Liver (tissue), 9 donors: Measurements from ENCODE around the gene DENND4C. TPM values are rescaled to one million over a fixed set of nuclear protein-coding genes. Genes with fewer than 3 reads are reported as not detected.

Experiments used
- DNase-seq: peaks from one replicate; pipeline ENCODE4 v3.0.0-alpha.2; 2017; ENCODE audit warnings: low spot score
- H3K27ac ChIP-seq, 2 donors: one replicate each; pipeline ENCODE4 v1.7.0; 2013; ENCODE audit warnings: inconsistent platforms in 2 of 2, low read length in 2 of 2, control low read depth in 1 of 2, low read depth in 1 of 2, mild to moderate bottlenecking in 1 of 2
- H3K27me3 ChIP-seq, 4 donors: one replicate each; pipeline versions ENCODE4 v1.6.1 to v1.7.0; 2013; ENCODE audit warnings: low read length in 3 of 4, inconsistent platforms in 1 of 4, mild to moderate bottlenecking in 1 of 4, moderate library complexity in 1 of 4; ENCODE audit not compliant: control insufficient read depth in 4 of 4, insufficient read depth in 4 of 4
- H3K36me3 ChIP-seq, 4 donors: one replicate each; pipeline versions ENCODE4 v1.6.1 to v1.7.0; 2013; ENCODE audit warnings: low read length in 3 of 4, mild to moderate bottlenecking in 3 of 4, low read depth in 1 of 4, moderate library complexity in 1 of 4; ENCODE audit not compliant: control insufficient read depth in 4 of 4, insufficient read depth in 3 of 4
- H3K4me1 ChIP-seq, 4 donors: one replicate each; pipeline versions ENCODE4 v1.6.1 to v1.7.0; 2013; ENCODE audit warnings: low read length in 3 of 4, mild to moderate bottlenecking in 3 of 4, moderate library complexity in 1 of 4; ENCODE audit not compliant: control insufficient read depth in 4 of 4, insufficient read depth in 4 of 4
- H3K4me3 ChIP-seq, 3 donors: one replicate each; pipeline versions ENCODE4 v1.6.1 to v1.7.0; 2013; ENCODE audit warnings: low read length in 3 of 3, control low read depth in 1 of 3, low read depth in 1 of 3, mild to moderate bottlenecking in 1 of 3
- H3K9ac ChIP-seq, 2 donors: one replicate each; pipeline ENCODE4 v1.7.0; 2013; ENCODE audit warnings: low read length in 2 of 2, mild to moderate bottlenecking in 2 of 2, moderate library complexity in 2 of 2, control low read depth in 1 of 2, low read depth in 1 of 2
- H3K9me3 ChIP-seq, 4 donors: one replicate each; pipeline versions ENCODE4 v1.6.1 to v1.7.0; 2013; ENCODE audit warnings: low read length in 3 of 4; ENCODE audit not compliant: control insufficient read depth in 4 of 4
- ATF3 ChIP-seq: IDR thresholded peaks from 2 replicates; pipeline ENCODE4 v1.6.1; 2016; ENCODE audit warnings: antibody characterized with exemption
- CTCF ChIP-seq: fragments of 150-350 bp; IDR thresholded peaks from 2 replicates; pipeline ENCODE4 v1.5.1; 2017; ENCODE audit warnings: improper control_type of control experiment, low read depth, low read length; ENCODE audit not compliant: missing input control
- EGR1 ChIP-seq, 2 donors: IDR thresholded peaks; 2 replicates each; pipeline ENCODE4 v1.6.1; 2016 to 2018; ENCODE audit warnings: antibody characterized with exemption in 2 of 2, low read depth in 2 of 2
- FOXA1 ChIP-seq: IDR thresholded peaks from 2 replicates; pipeline ENCODE4 v1.6.1; 2016; ENCODE audit warnings: antibody characterized with exemption
- FOXA2 ChIP-seq: IDR thresholded peaks from 2 replicates; pipeline ENCODE4 v1.6.1; 2016; ENCODE audit warnings: antibody characterized with exemption
- GABPA ChIP-seq, 2 donors: IDR thresholded peaks in 1 of 2; conservative IDR thresholded peaks in 1 of 2; 2 replicates each; pipeline ENCODE4 v1.6.1; 2016; ENCODE audit warnings: antibody characterized with exemption in 2 of 2, mild to moderate bottlenecking in 1 of 2, moderate library complexity in 1 of 2
- HNF4A ChIP-seq, 2 donors: conservative IDR thresholded peaks; 2 replicates each; pipeline ENCODE4 v1.6.1; 2016; ENCODE audit warnings: antibody characterized with exemption in 2 of 2, mild to moderate bottlenecking in 2 of 2
- HNF4G ChIP-seq: IDR thresholded peaks from 2 replicates; pipeline ENCODE4 v1.6.1; 2016; ENCODE audit warnings: antibody characterized with exemption
- JUND ChIP-seq, 2 donors: IDR thresholded peaks; 2 replicates each; pipeline ENCODE4 v1.6.1; 2016; ENCODE audit warnings: antibody characterized with exemption in 2 of 2
- NR2F2 ChIP-seq: IDR thresholded peaks from 2 replicates; pipeline ENCODE4 v1.6.1; 2016; ENCODE audit warnings: antibody characterized with exemption
- RAD21 ChIP-seq, 2 donors: IDR thresholded peaks; 2 replicates each; pipeline ENCODE4 v1.6.1; 2016; ENCODE audit warnings: antibody characterized with exemption in 2 of 2, mild to moderate bottlenecking in 2 of 2
- REST ChIP-seq: IDR thresholded peaks from 2 replicates; pipeline ENCODE4 v1.6.1; 2016; ENCODE audit warnings: antibody characterized with exemption, mild to moderate bottlenecking
- RXRA ChIP-seq, 2 donors: IDR thresholded peaks; 2 replicates each; pipeline ENCODE4 v1.6.1; 2017 to 2018; ENCODE audit warnings: antibody characterized with exemption in 2 of 2, mild to moderate bottlenecking in 1 of 2
- SP1 ChIP-seq: IDR thresholded peaks from 2 replicates; pipeline ENCODE4 v1.6.1; 2018; ENCODE audit warnings: antibody characterized with exemption, mild to moderate bottlenecking
- TAF1 ChIP-seq: conservative IDR thresholded peaks from 2 replicates; pipeline ENCODE4 v1.6.1; 2016; ENCODE audit warnings: antibody characterized with exemption, mild to moderate bottlenecking
- YY1 ChIP-seq: IDR thresholded peaks from 2 replicates; pipeline ENCODE4 v1.6.1; 2016; ENCODE audit warnings: antibody characterized with exemption, mild to moderate bottlenecking
- ZBTB33 ChIP-seq: IDR thresholded peaks from 2 replicates; pipeline ENCODE4 v1.6.1; 2016; ENCODE audit warnings: antibody characterized with exemption
- WGBS: extraction: QIAGEN DNeasy Blood & Tissue Kit; methylation state at CpG from one replicate; pipeline ENCODE4 v1.1.7; 2013; 5-methylcytosine and 5-hydroxymethylcytosine counted together
- polyA plus RNA-seq, 2 donors: library from polyadenylated mRNA; stranded (reverse) in 1 of 2; unstranded in 1 of 2; fragments of 200-250 nt in 1 of 2; fragments of >200 nt in 1 of 2; fragmentation: Nextera tagmentation in 1 of 2; extraction: Ambion mirVana in 1 of 2; gene quantifications; one replicate each; pipeline versions ENCODE4 v1.2.1 to v1.2.3, GENCODE V29; 2013 to 2015
- total RNA-seq, 2 donors: library from RNA; depleted of rRNA; stranded (reverse); fragments of >200 nt; gene quantifications; one replicate each; pipeline ENCODE4 v1.2.3, GENCODE V29; 2014
- donor health status: healthy.
- donor health status: healthy.
- donor health status: healthy.
- donor health status: healthy.
- donor health status: healthy.

The DENND4C gene
- total and polyA plus RNA-seq, 4 donors: 6.9 to 54.9 (median 14.8) TPM

- Histone ChIP-seq H3K27me3 (no peaks in the 10 kb centered on the region), H3K4me3 (no peak overlapping the region), H3K4me1 (peaks cover 0 to 1% (median 0%) of the 10 kb centered on the region in 4 donors), H3K36me3 (peaks cover 2 to 18% (median 7%) of the 10 kb centered on the region in 4 donors), H3K9me3 (no peaks in the 10 kb centered on the region), H3K27ac (no peak overlapping the region), H3K9ac (no peak overlapping the region)
- TF ChIP-seq SP1: no peak
- no peak for TF ChIP-seq HNF4G
- no peak for TF ChIP-seq RXRA (IDR thresholded peaks at IDR 0.05)
- no peak for TF ChIP-seq TAF1
- TF ChIP-seq FOXA1: no peak
- no peak for TF ChIP-seq RAD21 (IDR thresholded peaks at IDR 0.05)
- TF ChIP-seq CTCF: no peak
- TF ChIP-seq YY1: no peak
- 52% methylated on average over 5 of the region's 5 CpGs for WGBS
- no peak for DNase-seq
Measured at GRCh38 chr9:19286634-19287188, 56.2 kb downstream of the DENND4C start.

- H3K4me3 ChIP-seq: no peak overlapping the region
- H3K4me1 ChIP-seq: peaks cover 0 to 1% (median 0%) of the 10 kb centered on the region in 4 donors
- TF ChIP-seq HNF4A (conservative IDR thresholded peaks at IDR 0.05) (no peak), FOXA1 (no peak), REST (no peak), GABPA (IDR thresholded peaks at IDR 0.05 in 1 of 2, conservative IDR thresholded peaks at IDR 0.05 in 1 of 2) (no peak), RXRA (IDR thresholded peaks at IDR 0.05) (no peak), HNF4G (no peak), CTCF (no peak), TAF1 (no peak), RAD21 (IDR thresholded peaks at IDR 0.05) (no peak), EGR1 (IDR thresholded peaks at IDR 0.05; ENCODE audit: low read depth in 2 of 2) (no peak), ATF3 (no peak), NR2F2 (no peak), ZBTB33 (no peak), SP1 (no peak), FOXA2 (no peak), JUND (IDR thresholded peaks at IDR 0.05) (no peak)
- H3K27me3 ChIP-seq: no peaks in the 10 kb centered on the region
- H3K9ac ChIP-seq: no peak overlapping the region
- DNase-seq: no peak
- no peaks in the 10 kb centered on the region for H3K9me3 ChIP-seq
- WGBS: 90% methylated on average over 2 of the region's 2 CpGs
- peaks cover 2 to 18% (median 7%) of the 10 kb centered on the region in 4 donors for H3K36me3 ChIP-seq
- no peak overlapping the region for H3K27ac ChIP-seq
Measured at GRCh38 chr9:19288081-19288480, 57.6 kb downstream of the DENND4C start.
